SK-N-SH (cell line): ENCODE measurements around the gene GSTM1. TPM values are rescaled to one million over a fixed set of nuclear protein-coding genes. Genes with fewer than 3 reads are reported as not detected.
"Not testable (repeated sequence)": the region's sequence is repeated elsewhere in the genome, so short reads cannot be mapped to it uniquely, and the experiment has no call there.

Source experiments
- CTCF ChIA-PET: fragments of 300-600, 350-600 bp; formaldehyde crosslinking; extraction: SDS; loops from one replicate; lab custom pipeline; 2021; lab: Yijun Ruan, JAX
- POLR2A ChIA-PET: fragments of 350-600 bp; sonication (Branson Sonifier 250); formaldehyde crosslinking; extraction: SDS; loops from one replicate; lab custom pipeline; 2020; ENCODE audit warnings: antibody characterized with exemption, inconsistent platforms; lab: Yijun Ruan, JAX
- DNase-seq: peaks from one replicate; pipeline ENCODE4 v3.0.0; 2012
- H2AFZ ChIP-seq: fragments of 200-600 bp; sonication (generic); 2 replicates; pipeline ENCODE4 v1.8.1; 2016; ENCODE audit warnings: antibody characterized with exemption, mild to moderate bottlenecking, low read depth
- H3F3A ChIP-seq: fragments of 200-600 bp; sonication (generic); replicated peaks from 2 replicates; pipeline ENCODE3; 2016; ENCODE audit warnings: antibody characterized with exemption, mild to moderate bottlenecking; ENCODE audit not compliant: insufficient read depth
- H3K27ac ChIP-seq, 2 experiments: fragments of 200-500 bp in 1 of 2; fragments of 200-600 bp in 1 of 2; sonication (Bioruptor generic) in 1 of 2; sonication (generic), shearing (Covaris generic) in 1 of 2; 2 replicates each; pipeline versions ENCODE4 v1.5.1 to v1.6.1; 2014 to 2016; ENCODE audit warnings: low read depth in 2 of 2, inconsistent platforms in 1 of 2, low read length in 1 of 2, mild to moderate bottlenecking in 1 of 2, mixed read lengths in 1 of 2
- H3K27me3 ChIP-seq: fragments of 200-600 bp; sonication (generic), shearing (Covaris generic); 2 replicates; pipeline ENCODE4 v1.6.1; 2016; ENCODE audit warnings: mixed run types; ENCODE audit not compliant: insufficient read depth
- H3K36me3 ChIP-seq, 2 experiments: fragments of 200-500 bp in 1 of 2; fragments of 200-600 bp in 1 of 2; sonication (Bioruptor generic) in 1 of 2; sonication (generic) in 1 of 2; replicated peaks in 1 of 2; 2 replicates each; pipeline versions ENCODE3 to v1.5.1; 2014 to 2016; ENCODE audit warnings: low read length in 1 of 2, mild to moderate bottlenecking in 1 of 2; ENCODE audit not compliant: insufficient read depth in 2 of 2, control insufficient read depth in 1 of 2
- H3K4me1 ChIP-seq, 2 experiments: fragments of 200-500 bp in 1 of 2; fragments of 200-600 bp in 1 of 2; sonication (Bioruptor generic) in 1 of 2; sonication (generic), shearing (Covaris generic) in 1 of 2; 2 replicates each; pipeline versions ENCODE4 v1.5.1 to v1.6.1; 2014 to 2016; ENCODE audit warnings: low read depth in 1 of 2, low read length in 1 of 2, mixed run types in 1 of 2; ENCODE audit not compliant: insufficient read depth in 2 of 2, control insufficient read depth in 1 of 2
- H3K4me2 ChIP-seq: fragments of 200-600 bp; sonication (generic), shearing (Covaris generic); 2 replicates; pipeline ENCODE4 v1.6.1; 2017; ENCODE audit warnings: mixed run types
- H3K4me3 ChIP-seq, 2 experiments: fragments of 200-500 bp in 1 of 2; fragments of 200-600 bp in 1 of 2; sonication (Bioruptor generic) in 1 of 2; sonication (generic), shearing (Covaris generic) in 1 of 2; 2 replicates each; pipeline versions ENCODE4 v1.5.1 to v1.8.1; 2014 to 2016; ENCODE audit warnings: low read depth in 2 of 2, inconsistent platforms in 1 of 2, low read length in 1 of 2, mild to moderate bottlenecking in 1 of 2, mixed read lengths in 1 of 2, moderate library complexity in 1 of 2
- H3K79me2 ChIP-seq: fragments of 200-600 bp; sonication (generic); 2 replicates; pipeline ENCODE4 v1.8.1; 2017; ENCODE audit warnings: mild to moderate bottlenecking; ENCODE audit not compliant: insufficient read depth
- H3K9ac ChIP-seq: fragments of 200-600 bp; sonication (generic); 2 replicates; pipeline ENCODE4 v1.6.1; 2017; ENCODE audit warnings: mixed run types
- H3K9me2 ChIP-seq: fragments of 200-600 bp; sonication (generic); 2 replicates; pipeline ENCODE4 v1.6.1; 2017; ENCODE audit warnings: mixed run types
- H3K9me3 ChIP-seq: fragments of 200-600 bp; sonication (generic); 2 replicates; pipeline ENCODE4 v1.6.1; 2017; ENCODE audit warnings: mixed run types, mild to moderate bottlenecking, moderate library complexity
- H4K20me1 ChIP-seq: fragments of 200-600 bp; sonication (generic); 2 replicates; pipeline ENCODE4 v1.6.1; 2017; ENCODE audit warnings: mild to moderate bottlenecking, mixed run types; ENCODE audit not compliant: insufficient read depth
- EZH2phosphoT487 ChIP-seq: fragments of 200-600 bp; sonication (generic); IDR thresholded peaks from 2 replicates; pipeline ENCODE4 v1.6.1; 2017; ENCODE audit warnings: low read depth, mixed run types, mild to moderate bottlenecking, antibody characterized with exemption, moderate library complexity, borderline replicate concordance
- FOXJ3 ChIP-seq: sonication (generic); formaldehyde crosslinking; IDR thresholded peaks from 2 replicates; pipeline ENCODE4 v1.5.1; 2020; ENCODE audit warnings: mild to moderate bottlenecking, missing genetic modification reagents
- GATA2 ChIP-seq: sonication (generic); formaldehyde crosslinking; IDR thresholded peaks from 2 replicates; pipeline ENCODE4 v1.5.0; 2020; ENCODE audit warnings: mild to moderate bottlenecking, missing genetic modification reagents
- JUND ChIP-seq: IDR thresholded peaks from 2 replicates; pipeline ENCODE4 v1.4.0; 2012
- NRF1 ChIP-seq: IDR thresholded peaks from 2 replicates; pipeline ENCODE4 v1.6.1; 2012; ENCODE audit warnings: low read depth, mild to moderate bottlenecking, low read length
- RCOR1 ChIP-seq: fragments of 150-350 bp; IDR thresholded peaks from 2 replicates; pipeline ENCODE4 v1.6.1; 2017; ENCODE audit warnings: antibody characterized with exemption, low read length
- SMC3 ChIP-seq: IDR thresholded peaks from 2 replicates; pipeline ENCODE4 v1.6.1; 2012; ENCODE audit warnings: low read depth, low read length, improper control_type of control experiment
- WGBS: methylation state at CpG from one replicate; pipeline ENCODE4 v1.1.6; 2017; ENCODE audit warnings: low lambda C conversion rate; 5-methylcytosine and 5-hydroxymethylcytosine counted together
- polyA plus RNA-seq, 3 experiments: library from polyadenylated mRNA; depleted of rRNA; stranded (reverse); fragments of >200 nt; gene quantifications; 2 replicates each; pipeline ENCODE4 v1.2.3, GENCODE V29; 2012
- TF ChIP-seq, protein P1 (sequence below): fragments of 200-600 bp; sonication (generic); IDR thresholded peaks from 2 replicates; pipeline ENCODE4 v1.6.1; 2017; ENCODE audit warnings: antibody characterized with exemption, mild to moderate bottlenecking, moderate library complexity
- TF ChIP-seq, protein P2 (sequence below): fragments of 150-350 bp; IDR thresholded peaks from 2 replicates; pipeline ENCODE4 v1.6.1; 2017; ENCODE audit warnings: antibody characterized with exemption, low read length, low read depth, borderline replicate concordance
- TF ChIP-seq, protein P3 (sequence below): IDR thresholded peaks from 2 replicates; pipeline ENCODE4 v1.4.0; 2012; ENCODE audit warnings: low read depth, borderline replicate concordance
- TF ChIP-seq, protein P4 (sequence below): IDR thresholded peaks from 2 replicates; pipeline ENCODE4 v1.4.0; 2012; ENCODE audit warnings: low read depth

The GSTM1 gene
- polyA plus RNA-seq, 1 of the 3 experiments (the other 2 are of a cell fraction), result not detected

DNA sequence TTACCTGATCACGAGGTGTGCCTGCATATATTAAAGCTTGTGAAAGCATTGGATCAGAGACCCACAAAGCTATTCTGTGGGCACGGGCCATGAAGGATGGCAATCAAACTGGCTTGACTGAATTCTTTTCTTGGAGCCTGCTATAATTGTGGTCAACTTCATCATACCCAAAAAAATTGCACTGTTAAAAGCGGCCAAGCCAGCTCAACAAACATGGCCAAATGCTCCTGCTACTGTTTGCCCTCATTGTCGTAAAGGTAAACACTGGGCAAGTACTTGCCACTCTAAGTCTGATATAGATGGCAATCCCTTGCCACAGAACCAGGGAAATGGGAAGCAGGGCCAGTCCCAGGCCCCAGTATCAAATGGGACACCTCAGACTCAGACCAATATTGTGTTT is 17.8 kb downstream of the GSTM1 start:
- no peak overlapping the region for H3K4me3 ChIP-seq
- H3K4me1 ChIP-seq, result no peaks in the 10 kb centered on the region; a peak in 1 of 4 replicates
- H4K20me1 ChIP-seq, result no peaks in the 10 kb centered on the region
- H3K9me2 ChIP-seq, result no peaks in the 10 kb centered on the region
- WGBS, result 38% methylated on average over 4 of the region's 4 CpGs
- no peaks in the 10 kb centered on the region for H3K79me2 ChIP-seq
- no peak overlapping the region for H3K27ac ChIP-seq
- no peaks in the 10 kb centered on the region for H3K36me3 ChIP-seq
- no peaks in the 10 kb centered on the region for H3K9me3 ChIP-seq
- POLR2A ChIA-PET, result no interaction called here
- TF ChIP-seq, protein P1, sequence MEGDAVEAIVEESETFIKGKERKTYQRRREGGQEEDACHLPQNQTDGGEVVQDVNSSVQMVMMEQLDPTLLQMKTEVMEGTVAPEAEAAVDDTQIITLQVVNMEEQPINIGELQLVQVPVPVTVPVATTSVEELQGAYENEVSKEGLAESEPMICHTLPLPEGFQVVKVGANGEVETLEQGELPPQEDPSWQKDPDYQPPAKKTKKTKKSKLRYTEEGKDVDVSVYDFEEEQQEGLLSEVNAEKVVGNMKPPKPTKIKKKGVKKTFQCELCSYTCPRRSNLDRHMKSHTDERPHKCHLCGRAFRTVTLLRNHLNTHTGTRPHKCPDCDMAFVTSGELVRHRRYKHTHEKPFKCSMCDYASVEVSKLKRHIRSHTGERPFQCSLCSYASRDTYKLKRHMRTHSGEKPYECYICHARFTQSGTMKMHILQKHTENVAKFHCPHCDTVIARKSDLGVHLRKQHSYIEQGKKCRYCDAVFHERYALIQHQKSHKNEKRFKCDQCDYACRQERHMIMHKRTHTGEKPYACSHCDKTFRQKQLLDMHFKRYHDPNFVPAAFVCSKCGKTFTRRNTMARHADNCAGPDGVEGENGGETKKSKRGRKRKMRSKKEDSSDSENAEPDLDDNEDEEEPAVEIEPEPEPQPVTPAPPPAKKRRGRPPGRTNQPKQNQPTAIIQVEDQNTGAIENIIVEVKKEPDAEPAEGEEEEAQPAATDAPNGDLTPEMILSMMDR, result no peak
- no peak for TF ChIP-seq JUND
- no peak for TF ChIP-seq SMC3
- TF ChIP-seq, protein P2, sequence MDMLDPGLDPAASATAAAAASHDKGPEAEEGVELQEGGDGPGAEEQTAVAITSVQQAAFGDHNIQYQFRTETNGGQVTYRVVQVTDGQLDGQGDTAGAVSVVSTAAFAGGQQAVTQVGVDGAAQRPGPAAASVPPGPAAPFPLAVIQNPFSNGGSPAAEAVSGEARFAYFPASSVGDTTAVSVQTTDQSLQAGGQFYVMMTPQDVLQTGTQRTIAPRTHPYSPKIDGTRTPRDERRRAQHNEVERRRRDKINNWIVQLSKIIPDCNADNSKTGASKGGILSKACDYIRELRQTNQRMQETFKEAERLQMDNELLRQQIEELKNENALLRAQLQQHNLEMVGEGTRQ, result no peak
- TF ChIP-seq, protein P3, sequence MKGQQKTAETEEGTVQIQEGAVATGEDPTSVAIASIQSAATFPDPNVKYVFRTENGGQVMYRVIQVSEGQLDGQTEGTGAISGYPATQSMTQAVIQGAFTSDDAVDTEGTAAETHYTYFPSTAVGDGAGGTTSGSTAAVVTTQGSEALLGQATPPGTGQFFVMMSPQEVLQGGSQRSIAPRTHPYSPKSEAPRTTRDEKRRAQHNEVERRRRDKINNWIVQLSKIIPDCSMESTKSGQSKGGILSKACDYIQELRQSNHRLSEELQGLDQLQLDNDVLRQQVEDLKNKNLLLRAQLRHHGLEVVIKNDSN, result no peak
- TF ChIP-seq, protein P4, sequence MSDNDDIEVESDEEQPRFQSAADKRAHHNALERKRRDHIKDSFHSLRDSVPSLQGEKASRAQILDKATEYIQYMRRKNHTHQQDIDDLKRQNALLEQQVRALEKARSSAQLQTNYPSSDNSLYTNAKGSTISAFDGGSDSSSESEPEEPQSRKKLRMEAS, result no peak
- TF ChIP-seq NRF1, result no peak
- TF ChIP-seq RCOR1, result no peak
- TF ChIP-seq GATA2 (CRISPR knock-in tag), result no peak
- no peak for TF ChIP-seq FOXJ3 (CRISPR knock-in tag)
- no peak for TF ChIP-seq EZH2phosphoT487
- TF ChIP-seq, all 33 proteins: peak for 0
- no peak overlapping the region for H3K4me2 ChIP-seq
- no peak for DNase-seq
- H3K27me3 ChIP-seq, result no peaks in the 10 kb centered on the region
- no peak overlapping the region for H2AFZ ChIP-seq
- H3K9ac ChIP-seq, result no peak overlapping the region
- no peaks in the 10 kb centered on the region for H3F3A ChIP-seq
- CTCF ChIA-PET, result interaction anchor here (1.2 kb wide), 1 partner anchor 68 kb away, joined by 3 read pairs; no protein-coding TSS in a partner anchor

DNA sequence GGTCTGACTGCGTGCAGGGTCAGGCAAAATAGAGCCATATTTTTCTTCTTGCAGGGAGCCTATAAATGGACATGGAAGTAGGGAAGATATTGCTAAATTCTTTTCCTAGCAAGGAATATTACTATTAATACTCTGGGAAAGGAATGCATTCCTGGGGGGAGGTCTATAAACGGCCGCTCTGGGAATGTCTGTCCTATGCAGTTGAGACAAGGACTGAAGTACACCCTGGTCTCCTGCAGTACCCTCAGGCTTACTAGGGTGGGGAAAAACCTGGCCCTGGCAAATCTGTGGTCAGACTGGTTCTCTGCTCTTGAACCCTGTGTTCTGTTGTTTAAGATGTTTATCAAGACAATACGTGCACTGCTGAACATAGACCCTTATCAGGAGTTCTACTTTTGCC is 21.3 kb downstream of the GSTM1 start:
- H3K27ac ChIP-seq, H4K20me1 ChIP-seq, CTCF ChIA-PET, H3K9ac ChIP-seq, H3K79me2 ChIP-seq, H3K4me2 ChIP-seq, H3K27me3 ChIP-seq, H3K4me3 ChIP-seq, POLR2A ChIA-PET, H3K36me3 ChIP-seq, H3K9me2 ChIP-seq, H2AFZ ChIP-seq, H3K9me3 ChIP-seq, H3K4me1 ChIP-seq, H3F3A ChIP-seq, DNase-seq: not testable (repeated sequence)
- WGBS, result 56% methylated on average over 4 of the region's 4 CpGs

DNA sequence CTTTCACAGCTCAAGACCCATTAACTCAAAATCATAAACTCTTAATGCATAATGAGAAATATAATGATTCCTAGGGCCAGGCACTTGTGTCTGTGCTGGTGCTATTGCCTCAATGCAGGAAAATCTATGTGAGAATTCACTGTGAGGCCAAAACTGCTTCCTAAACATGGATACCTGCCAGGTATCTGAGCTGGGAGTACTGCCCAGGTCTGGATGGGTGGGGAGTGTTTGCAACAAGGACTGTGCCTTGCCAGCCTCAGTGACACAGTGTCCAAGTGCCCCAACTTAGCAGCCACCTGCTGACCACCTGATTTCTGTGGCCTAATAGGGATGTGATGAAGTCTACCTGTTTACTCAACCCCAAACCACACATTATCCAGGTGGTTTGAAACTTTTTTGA is 22.2 kb downstream of the GSTM1 start:
- H3K79me2 ChIP-seq, H3K4me1 ChIP-seq, H3K36me3 ChIP-seq, H4K20me1 ChIP-seq, CTCF ChIA-PET, H2AFZ ChIP-seq, POLR2A ChIA-PET, H3K4me2 ChIP-seq, H3K9me2 ChIP-seq, H3K9ac ChIP-seq, H3K4me3 ChIP-seq, DNase-seq, H3K9me3 ChIP-seq, H3F3A ChIP-seq, H3K27ac ChIP-seq, H3K27me3 ChIP-seq: not testable (repeated sequence)

DNA sequence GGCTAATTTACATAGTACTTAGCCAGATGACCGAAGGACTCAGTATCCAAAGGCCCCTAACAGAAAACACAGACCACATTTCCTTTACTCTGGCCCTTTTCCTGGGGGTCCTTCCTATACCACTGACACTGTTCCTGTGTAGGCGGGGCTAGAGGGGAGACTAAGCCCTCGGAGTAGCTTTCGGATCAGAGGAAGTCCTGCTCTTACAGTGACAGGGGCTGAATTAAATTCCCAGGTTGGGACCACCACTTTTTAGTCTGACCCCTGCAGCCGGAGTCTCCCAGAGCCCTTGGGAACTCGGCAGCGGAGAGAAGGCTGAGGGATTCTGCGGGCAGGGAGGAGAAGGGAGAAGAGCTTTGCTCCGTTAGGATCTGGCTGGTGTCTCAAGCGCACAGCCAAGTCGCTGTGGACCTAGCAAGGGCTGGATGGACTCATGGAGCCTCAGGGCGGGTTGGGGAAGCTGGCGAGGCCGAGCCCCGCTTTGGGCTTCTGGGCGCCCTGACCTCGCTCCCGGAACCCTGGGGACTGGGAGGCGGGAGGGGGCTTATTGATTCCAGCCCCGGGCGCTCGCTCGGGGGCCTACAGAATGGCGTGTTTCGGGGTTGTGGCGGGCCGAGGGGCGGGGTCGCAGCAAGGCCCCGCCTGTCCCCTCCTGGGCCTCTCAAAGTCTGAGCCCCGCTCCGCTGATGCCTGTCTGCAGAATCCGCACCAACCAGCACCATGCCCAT is 24.1 kb downstream of the GSTM1 start, which contains the start of gene GSTM5:
TSS of gene GSTM5 (plus strand) at position 659 of the 728 bp plus-strand sequence. CDS start at position 721, 62 bp downstream.
- POLR2A ChIA-PET, H3K27me3 ChIP-seq, H3F3A ChIP-seq, H2AFZ ChIP-seq, CTCF ChIA-PET, DNase-seq, H3K4me1 ChIP-seq, H3K4me2 ChIP-seq, H3K27ac ChIP-seq, H3K9me3 ChIP-seq, H3K36me3 ChIP-seq, H3K9ac ChIP-seq, H3K9me2 ChIP-seq, H4K20me1 ChIP-seq, H3K4me3 ChIP-seq, H3K79me2 ChIP-seq: not testable (repeated sequence)
- WGBS, result 82% methylated on average over 9 of the region's 33 CpGs
